ENCODE data around the gene CBX1.

- TF ChIP-seq CTCF (IDR thresholded peaks at IDR 0.05) (no peak), REST (IDR thresholded peaks at IDR 0.05; ENCODE audit: insufficient read depth in 1 of 2, low read depth in 2 of 2, low read length in 1 of 2) (no peak)
Observed at GRCh38 chr17:48150597-48151001, 49.3 kb upstream of the CBX1 start.
